Heart left ventricle (tissue), 16 donors: ENCODE measurements around the gene RBM4. TPM values are rescaled to one million over a fixed set of nuclear protein-coding genes. Genes with fewer than 3 reads are reported as not detected.

Source experiments
- ATAC-seq, 4 donors: fragments of 200-7000 bp; cut with Tn5 transposase; one replicate each; pipeline ENCODE4 v1.9.1; 2020 to 2022; ENCODE audit warnings: moderate library complexity in 4 of 4, mild to moderate bottlenecking in 3 of 4, moderate number of reproducible peaks in 1 of 4
- DNase-seq, 5 donors: peaks; one replicate each; pipeline ENCODE4 v3.0.0-alpha.2; 2020
- H3K27ac ChIP-seq, 12 donors: fragments of 200-600 bp; sonication (generic) in 4 of 12; one replicate each; pipeline versions ENCODE4 v1.5.0 to v1.8.0; 2016 to 2022; ENCODE audit warnings: mild to moderate bottlenecking in 2 of 12
- H3K27me3 ChIP-seq, 9 donors: fragments of 200-600 bp; sonication (generic) in 2 of 9; one replicate each; pipeline versions ENCODE4 v1.5.1 to v1.8.0; 2016 to 2022; ENCODE audit warnings: mild to moderate bottlenecking in 3 of 9
- H3K36me3 ChIP-seq, 9 donors: fragments of 200-600 bp; sonication (generic) in 2 of 9; one replicate each; pipeline versions ENCODE4 v1.5.0 to v1.8.0; 2018 to 2022; ENCODE audit warnings: mild to moderate bottlenecking in 2 of 9
- H3K4me1 ChIP-seq, 12 donors: fragments of 200-600 bp; sonication (generic) in 4 of 12; one replicate each; pipeline versions ENCODE4 v1.5.0 to v1.8.0; 2016 to 2022; ENCODE audit warnings: mild to moderate bottlenecking in 3 of 12
- H3K4me3 ChIP-seq, 12 donors: fragments of 200-600 bp; sonication (generic) in 4 of 12; one replicate each; pipeline versions ENCODE4 v1.5.0 to v1.8.0; 2017 to 2022; ENCODE audit warnings: mild to moderate bottlenecking in 9 of 12, moderate library complexity in 4 of 12
- H3K9me3 ChIP-seq, 12 donors: fragments of 200-600 bp; sonication (generic) in 4 of 12; one replicate each; pipeline versions ENCODE4 v1.5.0 to v1.8.0; 2016 to 2022; ENCODE audit warnings: mild to moderate bottlenecking in 1 of 12
- POLR2A ChIP-seq, 2 donors: fragments of 450-650 bp; IDR thresholded peaks; one replicate each; pipeline ENCODE4 v1.6.1; 2017; ENCODE audit warnings: antibody characterized with exemption in 2 of 2, mild to moderate bottlenecking in 2 of 2, moderate library complexity in 2 of 2
- WGBS, 4 donors: extraction: QIAGEN DNeasy Blood & Tissue Kit in 2 of 4; methylation state at CpG; one replicate each; pipeline versions ENCODE4 v1.1.5 to v1.1.7; 2013 to 2018; 5-methylcytosine and 5-hydroxymethylcytosine counted together
- intact Hi-C, 10 donors: fragments of 100-400 bp; cut with DNase I; formaldehyde crosslinking; loops; one replicate each; pipeline versions ENCODE4 v1.11.1 to v1.14.2; 2022
- polyA plus RNA-seq, 2 donors: library from polyadenylated mRNA; stranded (reverse); fragments of 200-250 nt; gene quantifications; one replicate each; pipeline ENCODE4 v1.2.3, GENCODE V29; 2013
- total RNA-seq, 9 donors: library from RNA; depleted of rRNA in 2 of 9; stranded (reverse); fragments of >200 nt in 2 of 9; fragmentation: NEBNext Ultra II Directional in 3 of 9; extraction: Animal tissue kit (Norgen Biotek cat#: 25700) in 3 of 9; gene quantifications; one replicate each; pipeline versions ENCODE4 v1.1.0 to v1.2.4, GENCODE V29; 2016 to 2023
- TF ChIP-seq, protein P1 (sequence below), 12 donors: fragments of 200-600 bp; sonication (generic) in 4 of 12; IDR thresholded peaks; one replicate each; pipeline versions ENCODE4 v1.5.0 to v1.8.0; 2018 to 2022; ENCODE audit warnings: antibody characterized with exemption in 12 of 12, mild to moderate bottlenecking in 5 of 12
- donor health status: ischemic (EF 13 %, LVEDD 7.1; RV severe dilation, severe dysfunction).
- donor health status: healthy with polysubstance abuse.
- donor health status: DM: no; HTN: yes; CAD: no.
- donor health status: DM: no; HTN: no; CAD: no.
- donor health status: ischemic (EF 25% LVEDD 6.9; RV normal size, moderate dysfunction).
- donor health status: ischemic (EF 25% LVEDD 5.7; RV mildly dilated, moderate dysfunction).
- donor health status: healthy.
- donor health status: DM: yes; HTN: yes; CAD: no.
- donor health status: ischemic (EF 35%, LVEDD 5.7; RV mildly dilated, moderate dysfunction).
- donor health status: nonischemic (EF 11% LVEDD 7.7; RV severe dilation, severe dysfunction).
- donor health status: DM: yes; HTN: yes; CAD: no.
- donor health status: PGD.
- donor health status: ischemic (EF 29% LVEDD 5.4; RV normal size, mild dysfunction).
- donor health status: nonischemic (EF 23%, LVEDD 6.1; RV moderate dilation, normal function).

RBM4 gene
- total and polyA plus RNA-seq, 11 donors, result 46.4 to 89.4 (median 56.6) TPM

DNA sequence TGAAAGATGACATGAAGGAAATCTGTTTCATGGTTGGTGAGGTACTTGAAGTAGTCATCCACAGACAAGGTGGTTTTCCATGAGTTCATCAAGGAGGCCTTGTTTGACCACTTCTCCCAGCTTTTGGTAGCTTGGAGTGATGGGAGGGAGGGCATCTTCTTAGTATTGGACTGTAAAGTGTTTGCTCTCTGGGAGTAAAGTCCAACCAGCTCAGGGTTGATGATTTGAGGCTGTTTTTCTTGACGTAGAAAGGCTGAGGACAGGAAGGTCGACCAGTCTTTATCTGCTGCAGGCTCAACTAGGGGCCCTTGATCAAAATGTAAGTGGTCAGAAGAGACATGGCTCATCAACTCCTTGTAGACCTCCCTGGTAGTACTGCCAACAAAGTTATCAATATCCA is 47.3 kb upstream of the RBM4 start:
- Histone ChIP-seq H3K27me3 (no peaks in the 10 kb centered on the region), H3K27ac (no peak overlapping the region), H3K4me3 (no peak overlapping the region), H3K9me3 (no peaks in the 10 kb centered on the region), H3K4me1 (peaks cover 2 to 38% (median 28%) of the 10 kb centered on the region in 12 donors), H3K36me3 (no peaks in the 10 kb centered on the region)
- TF ChIP-seq, protein P1, sequence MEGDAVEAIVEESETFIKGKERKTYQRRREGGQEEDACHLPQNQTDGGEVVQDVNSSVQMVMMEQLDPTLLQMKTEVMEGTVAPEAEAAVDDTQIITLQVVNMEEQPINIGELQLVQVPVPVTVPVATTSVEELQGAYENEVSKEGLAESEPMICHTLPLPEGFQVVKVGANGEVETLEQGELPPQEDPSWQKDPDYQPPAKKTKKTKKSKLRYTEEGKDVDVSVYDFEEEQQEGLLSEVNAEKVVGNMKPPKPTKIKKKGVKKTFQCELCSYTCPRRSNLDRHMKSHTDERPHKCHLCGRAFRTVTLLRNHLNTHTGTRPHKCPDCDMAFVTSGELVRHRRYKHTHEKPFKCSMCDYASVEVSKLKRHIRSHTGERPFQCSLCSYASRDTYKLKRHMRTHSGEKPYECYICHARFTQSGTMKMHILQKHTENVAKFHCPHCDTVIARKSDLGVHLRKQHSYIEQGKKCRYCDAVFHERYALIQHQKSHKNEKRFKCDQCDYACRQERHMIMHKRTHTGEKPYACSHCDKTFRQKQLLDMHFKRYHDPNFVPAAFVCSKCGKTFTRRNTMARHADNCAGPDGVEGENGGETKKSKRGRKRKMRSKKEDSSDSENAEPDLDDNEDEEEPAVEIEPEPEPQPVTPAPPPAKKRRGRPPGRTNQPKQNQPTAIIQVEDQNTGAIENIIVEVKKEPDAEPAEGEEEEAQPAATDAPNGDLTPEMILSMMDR (IDR thresholded peaks at IDR 0.05), result no peak
- no peak for TF ChIP-seq POLR2A (IDR thresholded peaks at IDR 0.05)
- ATAC-seq, result no peak
- WGBS, 4 donors, result 75 to 87% (median 85%) methylated on average over 2 of the region's 2 CpGs
- intact Hi-C loops, result loop anchor here in 5 of 10 donors (5.0 to 10.0 kb wide), 2 partner anchors 86 to 254 kb away; partner anchors contain the start of genes RBM4B (in 4 of the 5) and RCE1 (in 1 of the 5)
- no peak for DNase-seq

DNA sequence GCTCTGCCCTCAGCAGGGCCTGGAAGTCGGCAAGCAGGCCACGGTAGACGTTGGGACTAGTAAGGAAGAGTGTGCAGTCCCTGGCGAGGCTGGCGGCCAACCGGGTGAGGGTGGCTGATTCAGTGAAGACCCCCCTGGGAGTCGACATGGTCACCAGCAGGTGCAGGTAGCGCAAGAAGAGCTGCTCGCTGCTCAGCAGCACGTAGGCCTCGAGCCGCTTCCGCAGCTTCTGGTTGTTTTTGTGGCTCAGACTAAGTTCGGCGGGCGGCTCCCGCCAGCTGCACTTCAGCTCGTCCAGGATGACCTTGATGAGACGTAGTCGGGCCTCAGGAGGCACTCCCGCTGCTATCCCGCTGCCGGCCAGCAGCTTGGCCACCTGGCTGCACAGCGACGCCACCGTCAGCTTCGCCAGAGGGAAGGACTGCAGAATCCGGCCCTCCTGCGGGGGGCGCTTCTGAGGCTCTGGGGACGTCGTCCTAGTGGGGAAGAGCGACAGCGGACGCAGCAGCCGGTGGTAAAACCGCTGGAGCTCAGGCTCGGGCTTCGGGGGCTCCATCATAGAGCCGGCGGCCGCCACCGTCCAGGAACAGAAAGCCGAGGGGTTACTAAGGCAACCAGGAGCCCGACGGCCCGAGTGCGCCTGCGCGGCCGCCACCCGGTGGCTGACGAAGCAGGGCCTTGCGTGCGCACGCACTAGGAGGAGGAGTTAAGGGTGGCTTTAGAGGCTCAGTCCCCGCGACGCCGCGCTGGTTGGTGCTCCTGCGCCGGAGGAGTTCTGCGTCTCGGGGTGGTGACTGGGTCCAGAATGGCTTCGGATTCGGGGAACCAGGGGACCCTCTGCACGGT is 45.8 kb upstream of the RBM4 start, which contains the start of the genes CCDC87 and CCS:
TSS of gene CCDC87 (minus strand) at position 607 of the 846 bp plus-strand sequence. CDS start at position 559, 48 bp downstream.
TSS of gene CCS (plus strand) at position 729 of the 846 bp plus-strand sequence. CDS start at position 806, 77 bp downstream.
- H3K4me3 ChIP-seq, result peak within 1 kb of the TSS; percentile 42 to 80 (median 68)
- TF ChIP-seq, protein P1 (IDR thresholded peaks at IDR 0.05), result peak; percentile 48 to 86 (median 64)
- peak; percentile 28 to 97 for TF ChIP-seq POLR2A (IDR thresholded peaks at IDR 0.05)
- DNase-seq, result peak; percentile 97 to 100 (median 98)
- peak; percentile 97 to 99 (median 98) for ATAC-seq
- H3K36me3 ChIP-seq, result no peaks in the 10 kb centered on the region
- WGBS, 4 donors, result 7 to 20% (median 14%) methylated on average over 47 to 68 of the region's 68 CpGs
- H3K27me3 ChIP-seq, result no peaks in the 10 kb centered on the region
- no peaks in the 10 kb centered on the region for H3K9me3 ChIP-seq
- intact Hi-C loops, result loop anchor here in 7 of 10 donors (1.0 to 10.0 kb wide), 4 partner anchors 24 to 252 kb away; partner anchors contain the start of genes RBM4B (in 6 of the 7), RBM14 (in 1 of the 7) and RCE1 (in 1 of the 7)
- peaks cover 2 to 38% (median 28%) of the 10 kb centered on the region in 12 donors for H3K4me1 ChIP-seq
- peak within 1 kb of the TSS; percentile 24 to 91 (median 80) for H3K27ac ChIP-seq

DNA sequence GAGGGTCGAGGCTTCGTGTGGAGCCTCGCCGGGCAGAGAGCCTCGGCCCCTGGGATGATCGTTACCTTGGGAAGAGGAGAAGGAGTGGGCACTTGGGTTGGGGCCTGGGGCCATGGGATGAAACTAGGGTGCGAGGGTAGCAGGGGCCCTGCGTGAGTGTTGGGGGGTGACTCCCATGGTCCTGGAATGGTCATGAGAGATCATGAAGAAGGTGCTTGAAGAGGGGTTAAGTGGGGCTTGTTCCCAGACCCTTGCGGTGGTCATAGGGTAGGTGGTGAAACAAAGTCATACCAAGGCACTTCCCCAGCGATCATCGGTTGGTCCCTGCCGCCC is 45.2 kb upstream of the RBM4 start:
- Histone ChIP-seq H3K27me3 (no peaks in the 10 kb centered on the region), H3K36me3 (no peaks in the 10 kb centered on the region), H3K27ac (peak overlapping the region; percentile 24 to 91 (median 80)), H3K4me3 (peak overlapping the region; percentile 42 to 80 (median 68)), H3K4me1 (peaks cover 2 to 38% (median 28%) of the 10 kb centered on the region in 12 donors), H3K9me3 (no peaks in the 10 kb centered on the region)
- ATAC-seq (peak in 1 of 4 donors; percentile 11), DNase-seq (no peak)
- intact Hi-C loops, result loop anchor here in 7 of 10 donors (1.0 to 10.0 kb wide), 4 partner anchors 24 to 252 kb away; partner anchors contain the start of genes RBM4B (in 6 of the 7), RBM14 (in 1 of the 7) and RCE1 (in 1 of the 7)
- no peak for TF ChIP-seq POLR2A (IDR thresholded peaks at IDR 0.05)
- TF ChIP-seq, protein P1 (IDR thresholded peaks at IDR 0.05), result no peak
- 8 to 29% (median 11%) methylated on average over 6 to 12 of the region's 12 CpGs for WGBS, 4 donors

DNA sequence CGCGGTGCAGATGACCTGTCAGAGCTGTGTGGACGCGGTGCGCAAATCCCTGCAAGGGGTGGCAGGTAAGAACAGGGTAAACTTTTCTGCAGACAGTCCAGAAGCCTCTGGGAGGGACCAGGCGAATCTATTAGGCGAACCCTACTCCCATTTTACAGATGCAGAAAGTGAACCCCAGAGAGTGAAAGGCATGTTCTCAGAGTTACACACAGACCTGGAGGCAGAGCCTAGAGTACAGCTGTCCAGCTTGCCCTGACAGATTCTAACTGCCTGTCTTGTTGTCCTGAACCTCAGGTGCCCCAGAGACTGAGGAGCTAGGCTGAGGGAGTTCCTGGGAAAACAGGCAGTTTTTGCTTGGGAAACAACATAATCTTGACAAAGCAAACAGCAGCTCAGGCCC is 44.9 kb upstream of the RBM4 start:
- Histone ChIP-seq H3K27me3 (no peaks in the 10 kb centered on the region), H3K9me3 (no peaks in the 10 kb centered on the region), H3K4me3 (peak overlapping the region; percentile 42 to 80 (median 68)), H3K27ac (peak overlapping the region in 10 of 12 donors; percentile 65 to 91 (median 80)), H3K4me1 (peaks cover 2 to 38% (median 28%) of the 10 kb centered on the region in 12 donors), H3K36me3 (peaks cover 0 to under 1% (median 0%) of the 10 kb centered on the region in 9 donors)
- intact Hi-C loops, result loop anchor here in 7 of 10 donors (1.0 to 10.0 kb wide), 4 partner anchors 23 to 251 kb away; partner anchors contain the start of genes RBM4B (in 6 of the 7), RBM14 (in 1 of the 7) and RCE1 (in 1 of the 7)
- DNase-seq, result no peak
- WGBS, 4 donors, result 59 to 69% (median 66%) methylated on average over 7 of the region's 7 CpGs
- TF ChIP-seq, protein P1 (IDR thresholded peaks at IDR 0.05), result no peak
- TF ChIP-seq POLR2A (IDR thresholded peaks at IDR 0.05), result no peak
- ATAC-seq, result no peak
